ENCODE measurements around the gene DSP.
A peak's percentile ranks its signal among the peaks of the same experiment; 100 is the strongest.

Gene DSP

GRCh38 chr6:7566107-7566506, 24.6 kb downstream of the DSP start:
- DNase-seq = no peak

- no peak for DNase-seq
These were observed 25.2 kb downstream of the DSP start for GRCh38 chr6:7566617-7567173.

GRCh38 chr6:7568021-7568420, 26.6 kb downstream of the DSP start:
- DNase-seq = no peak

- DNase-seq = no peak
These were observed 27.6 kb downstream of the DSP start for GRCh38 chr6:7569082-7569481.

- DNase-seq = no peak
These were observed 30.9 kb downstream of the DSP start for GRCh38 chr6:7572213-7572943.

GRCh38 chr6:7574500-7574899, 33.0 kb downstream of the DSP start:
- DNase-seq = no peak

- no peak for DNase-seq
These were observed 37.0 kb downstream of the DSP start for GRCh38 chr6:7578516-7578915.

GRCh38 chr6:7578931-7579330, 37.5 kb downstream of the DSP start:
- no peak for DNase-seq

GRCh38 chr6:7579851-7580250, 38.4 kb downstream of the DSP start:
- no peak for DNase-seq

- DNase-seq = no peak
These were observed 39.1 kb downstream of the DSP start for GRCh38 chr6:7580537-7580926.

GRCh38 chr6:7580927-7581618, 39.6 kb downstream of the DSP start:
- no peak for DNase-seq

GRCh38 chr6:7585287-7585930, 43.9 kb downstream of the DSP start:
- DNase-seq = no peak

GRCh38 chr6:7587631-7588100, 46.2 kb downstream of the DSP start:
- no peak for DNase-seq

GRCh38 chr6:7588506-7588905, 47.0 kb downstream of the DSP start:
- DNase-seq = no peak

- DNase-seq = no peak
These were observed 47.8 kb downstream of the DSP start for GRCh38 chr6:7589221-7589620.

- DNase-seq = peak; percentile 72 to 75
These were observed 48.8 kb downstream of the DSP start, which contains the start of gene SNRNP48 for GRCh38 chr6:7589949-7590917. TSS of gene SNRNP48 (plus strand) at chr6:7590198. CDS start at chr6:7590258, 60 bp downstream.

- DNase-seq = no peak
These were observed 49.4 kb downstream of the DSP start for GRCh38 chr6:7590918-7591302.

- DNase-seq = no peak
These were observed 50.3 kb downstream of the DSP start for GRCh38 chr6:7591770-7592169.

GRCh38 chr6:7593229-7593628, 51.8 kb downstream of the DSP start:
- no peak for DNase-seq

GRCh38 chr6:7594579-7595125, 53.2 kb downstream of the DSP start:
- no peak for DNase-seq

- no peak for DNase-seq
These were observed 62.5 kb downstream of the DSP start for GRCh38 chr6:7604003-7604402.

GRCh38 chr6:7604506-7604905, 63.0 kb downstream of the DSP start:
- no peak for DNase-seq
